Panc1 (cell line): Measurements from ENCODE around the gene ALK. TPM values are rescaled to one million over a fixed set of nuclear protein-coding genes. Genes with fewer than 3 reads are reported as not detected.

Source experiments
- ATAC-seq: fragments of 200-7000 bp; cut with Tn5 transposase; 2 replicates; pipeline ENCODE4 v1.9.1; 2020; ENCODE audit warnings: mild to moderate bottlenecking, moderate library complexity
- BruUV-seq: library from RNA; stranded (reverse); fragments of 400-500 nt; replicated peaks from 2 replicates; lab custom pipeline; 2021; lab: Mats Ljungman, UMichigan
- CTCF ChIA-PET: fragments of 300-600 bp; sonication (Branson Sonifier 250); formaldehyde crosslinking; loops from one replicate; lab custom pipeline; 2022; ENCODE audit warnings: antibody characterized with exemption; lab: Charles Lee
- POLR2A ChIA-PET: fragments of 300-600 bp; sonication (Branson Sonifier 250); formaldehyde crosslinking; loops from one replicate; lab custom pipeline; 2022; ENCODE audit warnings: antibody characterized with exemption; lab: Charles Lee
- DNase-seq: peaks from one replicate; pipeline ENCODE4 v3.0.0-alpha.2; 2010; ENCODE audit warnings: low read depth, low spot score
- H3K27ac ChIP-seq: 2 replicates; pipeline ENCODE4 v1.5.1; 2011; ENCODE audit warnings: mild to moderate bottlenecking, low read length, inconsistent platforms
- H3K27me3 ChIP-seq: fragments of 200-500 bp; sonication (Bioruptor generic); 2 replicates; pipeline ENCODE4 v1.6.0; 2014; ENCODE audit warnings: low read length, inconsistent platforms; ENCODE audit not compliant: control insufficient read depth, insufficient read depth
- H3K36me3 ChIP-seq: fragments of 200-500 bp; sonication (Bioruptor generic); 2 replicates; pipeline ENCODE4 v1.5.1; 2014; ENCODE audit warnings: inconsistent platforms, mild to moderate bottlenecking, low read length, moderate library complexity; ENCODE audit not compliant: control insufficient read depth, insufficient read depth
- H3K4me1 ChIP-seq: 2 replicates; pipeline ENCODE4 v1.5.1; 2011; ENCODE audit warnings: inconsistent platforms, mild to moderate bottlenecking, low read length, moderate library complexity; ENCODE audit not compliant: control insufficient read depth, insufficient read depth
- H3K4me3 ChIP-seq, 2 experiments: 2 replicates each; pipeline ENCODE4 v1.5.1; 2011 to 2012; ENCODE audit warnings: low read depth in 2 of 2, low read length in 2 of 2, mild to moderate bottlenecking in 2 of 2, inconsistent platforms in 1 of 2, moderate library complexity in 1 of 2
- H3K9me3 ChIP-seq: fragments of 200-500 bp; sonication (Bioruptor generic); 2 replicates; pipeline ENCODE4 v1.5.1; 2014; ENCODE audit warnings: low read depth, mild to moderate bottlenecking, inconsistent platforms, low read length, moderate library complexity; ENCODE audit not compliant: control insufficient read depth, insufficient read depth
- POLR2AphosphoS5 ChIP-seq: IDR thresholded peaks from 2 replicates; pipeline ENCODE4 v1.6.1; 2012; ENCODE audit warnings: mild to moderate bottlenecking, low read depth, low read length, moderate library complexity
- SIN3A ChIP-seq: IDR thresholded peaks from 2 replicates; pipeline ENCODE4 v1.6.1; 2012; ENCODE audit warnings: low read depth, mild to moderate bottlenecking, low read length, moderate library complexity, borderline replicate concordance; ENCODE audit not compliant: insufficient read depth
- TCF7L2 ChIP-seq: IDR thresholded peaks from 2 replicates; pipeline ENCODE4 v1.6.1; 2011; ENCODE audit warnings: mild to moderate bottlenecking, low read depth, low read length, inconsistent platforms
- in situ Hi-C: cut with HindIII; loops from 2 replicates; pipeline ENCODE4 v1.10.0; 2016; ENCODE audit warnings: low sequenced_read_pairs, low pct_unique_long_range_greater_than_20kb
- intact Hi-C: fragments of 100-400 bp; cut with micrococcal nuclease; formaldehyde crosslinking; loops from one replicate; pipeline ENCODE4 v1.10.0; 2022; ENCODE audit not compliant: unreplicated experiment
- total RNA-seq: library from RNA; stranded (reverse); gene quantifications from one replicate; pipeline ENCODE4 v1.2.1, GENCODE V29; 2021; ENCODE audit not compliant: unreplicated experiment
- TF ChIP-seq, protein P1 (sequence below): fragments of 450-650 bp; IDR thresholded peaks from 2 replicates; pipeline ENCODE4 v1.5.1; 2017; ENCODE audit warnings: mild to moderate bottlenecking
- TF ChIP-seq, protein P2 (sequence below), 2 experiments: IDR thresholded peaks; 2 replicates each; pipeline ENCODE4 v1.6.1; 2011 to 2012; ENCODE audit warnings: low read depth in 2 of 2, control low read depth in 1 of 2, low read length in 1 of 2, mild to moderate bottlenecking in 1 of 2, moderate library complexity in 1 of 2; ENCODE audit not compliant: insufficient read depth in 1 of 2

ALK gene
- total RNA-seq, 1 experiment from 2014 or later = not detected

DNA sequence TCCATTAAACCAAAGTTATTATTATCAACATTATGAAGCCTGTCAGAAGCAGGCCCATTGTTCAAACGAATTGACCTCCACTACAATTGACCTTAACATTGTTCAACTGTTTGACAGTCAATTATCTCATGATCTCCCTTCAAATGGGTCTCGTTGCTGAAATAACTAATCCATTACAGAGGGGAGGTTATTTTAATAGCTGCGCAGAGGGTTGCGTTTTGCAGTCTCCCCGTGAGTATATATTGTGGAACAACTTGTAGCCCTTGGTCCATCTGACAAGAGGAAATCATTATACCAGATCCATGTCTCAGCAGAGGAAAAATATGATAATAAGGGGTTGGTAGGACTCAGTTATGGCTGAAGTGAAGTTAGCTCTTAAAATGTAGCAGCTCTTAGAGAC, 159.1 kb downstream of the ALK start:
- H3K27ac ChIP-seq = no peak overlapping the region
- TF ChIP-seq TCF7L2 (no peak), POLR2AphosphoS5 (no peak), SIN3A (no peak)
- TF ChIP-seq, protein P1, sequence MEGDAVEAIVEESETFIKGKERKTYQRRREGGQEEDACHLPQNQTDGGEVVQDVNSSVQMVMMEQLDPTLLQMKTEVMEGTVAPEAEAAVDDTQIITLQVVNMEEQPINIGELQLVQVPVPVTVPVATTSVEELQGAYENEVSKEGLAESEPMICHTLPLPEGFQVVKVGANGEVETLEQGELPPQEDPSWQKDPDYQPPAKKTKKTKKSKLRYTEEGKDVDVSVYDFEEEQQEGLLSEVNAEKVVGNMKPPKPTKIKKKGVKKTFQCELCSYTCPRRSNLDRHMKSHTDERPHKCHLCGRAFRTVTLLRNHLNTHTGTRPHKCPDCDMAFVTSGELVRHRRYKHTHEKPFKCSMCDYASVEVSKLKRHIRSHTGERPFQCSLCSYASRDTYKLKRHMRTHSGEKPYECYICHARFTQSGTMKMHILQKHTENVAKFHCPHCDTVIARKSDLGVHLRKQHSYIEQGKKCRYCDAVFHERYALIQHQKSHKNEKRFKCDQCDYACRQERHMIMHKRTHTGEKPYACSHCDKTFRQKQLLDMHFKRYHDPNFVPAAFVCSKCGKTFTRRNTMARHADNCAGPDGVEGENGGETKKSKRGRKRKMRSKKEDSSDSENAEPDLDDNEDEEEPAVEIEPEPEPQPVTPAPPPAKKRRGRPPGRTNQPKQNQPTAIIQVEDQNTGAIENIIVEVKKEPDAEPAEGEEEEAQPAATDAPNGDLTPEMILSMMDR = no peak
- TF ChIP-seq, protein P2, sequence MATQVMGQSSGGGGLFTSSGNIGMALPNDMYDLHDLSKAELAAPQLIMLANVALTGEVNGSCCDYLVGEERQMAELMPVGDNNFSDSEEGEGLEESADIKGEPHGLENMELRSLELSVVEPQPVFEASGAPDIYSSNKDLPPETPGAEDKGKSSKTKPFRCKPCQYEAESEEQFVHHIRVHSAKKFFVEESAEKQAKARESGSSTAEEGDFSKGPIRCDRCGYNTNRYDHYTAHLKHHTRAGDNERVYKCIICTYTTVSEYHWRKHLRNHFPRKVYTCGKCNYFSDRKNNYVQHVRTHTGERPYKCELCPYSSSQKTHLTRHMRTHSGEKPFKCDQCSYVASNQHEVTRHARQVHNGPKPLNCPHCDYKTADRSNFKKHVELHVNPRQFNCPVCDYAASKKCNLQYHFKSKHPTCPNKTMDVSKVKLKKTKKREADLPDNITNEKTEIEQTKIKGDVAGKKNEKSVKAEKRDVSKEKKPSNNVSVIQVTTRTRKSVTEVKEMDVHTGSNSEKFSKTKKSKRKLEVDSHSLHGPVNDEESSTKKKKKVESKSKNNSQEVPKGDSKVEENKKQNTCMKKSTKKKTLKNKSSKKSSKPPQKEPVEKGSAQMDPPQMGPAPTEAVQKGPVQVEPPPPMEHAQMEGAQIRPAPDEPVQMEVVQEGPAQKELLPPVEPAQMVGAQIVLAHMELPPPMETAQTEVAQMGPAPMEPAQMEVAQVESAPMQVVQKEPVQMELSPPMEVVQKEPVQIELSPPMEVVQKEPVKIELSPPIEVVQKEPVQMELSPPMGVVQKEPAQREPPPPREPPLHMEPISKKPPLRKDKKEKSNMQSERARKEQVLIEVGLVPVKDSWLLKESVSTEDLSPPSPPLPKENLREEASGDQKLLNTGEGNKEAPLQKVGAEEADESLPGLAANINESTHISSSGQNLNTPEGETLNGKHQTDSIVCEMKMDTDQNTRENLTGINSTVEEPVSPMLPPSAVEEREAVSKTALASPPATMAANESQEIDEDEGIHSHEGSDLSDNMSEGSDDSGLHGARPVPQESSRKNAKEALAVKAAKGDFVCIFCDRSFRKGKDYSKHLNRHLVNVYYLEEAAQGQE (IDR thresholded peaks at IDR 0.05; ENCODE audit: insufficient read depth in 1 of 2, low read depth in 2 of 2, low read length in 1 of 2) = no peak
- intact Hi-C loops (no loop called here), in situ Hi-C loops (no loop called here)
- ATAC-seq (no peak), DNase-seq (no peak)
- H3K27me3 ChIP-seq = no peaks in the 10 kb centered on the region
- ChIA-PET POLR2A (no interaction called here), CTCF (no interaction called here)
- H3K4me3 ChIP-seq = no peak overlapping the region
- no TSS peak for BruUV-seq
- no peaks in the 10 kb centered on the region for H3K9me3 ChIP-seq
- no peaks in the 10 kb centered on the region for H3K4me1 ChIP-seq
- no peaks in the 10 kb centered on the region for H3K36me3 ChIP-seq

DNA sequence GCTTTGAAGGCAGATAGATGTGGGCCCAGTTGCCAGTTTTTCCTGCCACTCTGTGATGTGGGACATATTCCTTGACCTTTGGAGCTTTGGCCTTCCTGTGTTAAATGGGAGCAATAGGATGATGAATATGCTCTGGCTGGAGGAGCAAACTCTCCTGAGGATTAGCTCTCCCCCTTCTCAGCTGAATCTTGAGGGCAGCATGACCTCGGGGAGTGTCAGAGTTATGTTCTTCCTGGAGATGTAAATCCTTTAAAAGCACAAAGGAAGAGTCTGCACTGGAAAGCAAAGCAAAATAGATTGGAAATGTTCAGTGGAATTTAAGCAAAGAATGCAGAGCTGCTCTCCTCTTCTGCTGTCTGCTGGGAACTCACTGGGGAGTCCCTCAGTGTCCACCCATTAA, 160.1 kb downstream of the ALK start:
- DNase-seq = no peak
- Histone ChIP-seq H3K27me3 (no peaks in the 10 kb centered on the region), H3K9me3 (no peaks in the 10 kb centered on the region), H3K4me1 (no peaks in the 10 kb centered on the region), H3K27ac (no peak overlapping the region), H3K36me3 (no peaks in the 10 kb centered on the region), H3K4me3 (no peak overlapping the region)
- BruUV-seq = no TSS peak
- ChIA-PET POLR2A (no interaction called here), CTCF (no interaction called here)
- ATAC-seq = no peak
- in situ Hi-C loops (no loop called here), intact Hi-C loops (no loop called here)
- TF ChIP-seq POLR2AphosphoS5 (no peak), TCF7L2 (no peak), SIN3A (no peak)
- TF ChIP-seq, protein P1 = no peak
- TF ChIP-seq, protein P2 (IDR thresholded peaks at IDR 0.05; ENCODE audit: insufficient read depth in 1 of 2, low read depth in 2 of 2, low read length in 1 of 2) = no peak
